Measurements from ENCODE around the gene STARD13. TPM values are rescaled to one million over a fixed set of nuclear protein-coding genes. Genes with fewer than 3 reads are reported as not detected.

STARD13 gene
- polyA plus RNA-seq, 1 experiment = 21.2 TPM

GRCh38 chr13:33174491-33174890 lies 111.1 kb downstream of the STARD13 start:
- POLR2A ChIA-PET = no interaction called here
- no peak for DNase-seq (ENCODE audit: low read depth)
- TF ChIP-seq CTCF (IDR thresholded peaks at IDR 0.05; ENCODE audit: insufficient read depth, low read depth, low read length) = no peak
- Histone ChIP-seq H3K36me3 (ENCODE audit: control insufficient read depth, insufficient read depth, low read length) (peaks cover 3% of the 10 kb centered on the region; the same call in 1 of the 2 replicates), H3K4me3 (ENCODE audit: low read depth, low read length) (no peak overlapping the region), H3K27me3 (ENCODE audit: control insufficient read depth, insufficient read depth, low read length) (no peaks in the 10 kb centered on the region)
- CTCF ChIA-PET = no interaction called here

- DNase-seq (ENCODE audit: low read depth) = no peak
- H3K27me3 ChIP-seq (ENCODE audit: control insufficient read depth, insufficient read depth, low read length) = no peaks in the 10 kb centered on the region
- no peak overlapping the region for H3K4me3 ChIP-seq (ENCODE audit: low read depth, low read length)
- TF ChIP-seq CTCF (IDR thresholded peaks at IDR 0.05; ENCODE audit: insufficient read depth, low read depth, low read length) = no peak
- H3K36me3 ChIP-seq (ENCODE audit: control insufficient read depth, insufficient read depth, low read length) = peaks cover 3% of the 10 kb centered on the region; the same call in 1 of the 2 replicates
- CTCF ChIA-PET = no interaction called here
- POLR2A ChIA-PET = no interaction called here
Measured at GRCh38 chr13:33172911-33173310, 112.6 kb downstream of the STARD13 start.

GRCh38 chr13:33172400-33172799 lies 113.2 kb downstream of the STARD13 start:
- no peak overlapping the region for H3K4me3 ChIP-seq (ENCODE audit: low read depth, low read length)
- ChIA-PET CTCF (no interaction called here), POLR2A (no interaction called here)
- no peak for TF ChIP-seq CTCF (IDR thresholded peaks at IDR 0.05; ENCODE audit: insufficient read depth, low read depth, low read length)
- H3K27me3 ChIP-seq (ENCODE audit: control insufficient read depth, insufficient read depth, low read length) = no peaks in the 10 kb centered on the region
- peaks cover 3% of the 10 kb centered on the region; the same call in 1 of the 2 replicates for H3K36me3 ChIP-seq (ENCODE audit: control insufficient read depth, insufficient read depth, low read length)
- no peak for DNase-seq (ENCODE audit: low read depth)

GRCh38 chr13:33169273-33169980 lies 116.1 kb downstream of the STARD13 start:
- POLR2A ChIA-PET = no interaction called here
- no peak for TF ChIP-seq CTCF (IDR thresholded peaks at IDR 0.05; ENCODE audit: insufficient read depth, low read depth, low read length)
- H3K27me3 ChIP-seq (ENCODE audit: control insufficient read depth, insufficient read depth, low read length) = no peaks in the 10 kb centered on the region
- no peak for DNase-seq (ENCODE audit: low read depth)
- H3K4me3 ChIP-seq (ENCODE audit: low read depth, low read length) = no peak overlapping the region
- CTCF ChIA-PET = interaction anchor here (1.2 kb wide), 1 partner anchor 18 kb away, joined by 3 read pairs; no protein-coding TSS in a partner anchor
- H3K36me3 ChIP-seq (ENCODE audit: control insufficient read depth, insufficient read depth, low read length) = peaks cover 10% of the 10 kb centered on the region

- ChIA-PET CTCF (interaction anchor here (1.1 to 1.8 kb wide), 3 partner anchors 8 to 17 kb away, joined by 3 to 4 read pairs (median 3); no protein-coding TSS in a partner anchor), POLR2A (no interaction called here)
- no peak for TF ChIP-seq CTCF (IDR thresholded peaks at IDR 0.05; ENCODE audit: insufficient read depth, low read depth, low read length)
- H3K4me3 ChIP-seq (ENCODE audit: low read depth, low read length) = no peak overlapping the region
- peaks cover 10% of the 10 kb centered on the region for H3K36me3 ChIP-seq (ENCODE audit: control insufficient read depth, insufficient read depth, low read length)
- no peaks in the 10 kb centered on the region for H3K27me3 ChIP-seq (ENCODE audit: control insufficient read depth, insufficient read depth, low read length)
- no peak for DNase-seq (ENCODE audit: low read depth)
Measured at GRCh38 chr13:33168321-33168960, 117.1 kb downstream of the STARD13 start.

Measured in BJ (cell line).